ENCODE measurements around the gene CABLES2. TPM values are rescaled to one million over a fixed set of nuclear protein-coding genes. Genes with fewer than 3 reads are reported as not detected.

CABLES2 gene
- total and polyA plus RNA-seq, 4 donors, result 0.92 to 3.2 (median 2.0) TPM

- Histone ChIP-seq H3K9ac (ENCODE audit: low read depth in 1 of 2, low read length in 2 of 2) (no peak overlapping the region), H3K27me3 (ENCODE audit: control insufficient read depth in 4 of 4, insufficient read depth in 4 of 4, low read length in 3 of 4) (no peaks in the 10 kb centered on the region), H3K36me3 (ENCODE audit: control insufficient read depth in 4 of 4, insufficient read depth in 3 of 4, low read depth in 1 of 4, low read length in 3 of 4) (no peaks in the 10 kb centered on the region), H3K27ac (ENCODE audit: low read depth in 1 of 2, low read length in 2 of 2) (no peak overlapping the region), H3K4me1 (ENCODE audit: control insufficient read depth in 4 of 4, insufficient read depth in 4 of 4, low read length in 3 of 4) (no peaks in the 10 kb centered on the region), H3K9me3 (ENCODE audit: control insufficient read depth in 4 of 4, low read length in 3 of 4) (no peaks in the 10 kb centered on the region), H3K4me3 (ENCODE audit: low read depth in 1 of 3, low read length in 3 of 3) (no peak overlapping the region)
- WGBS, result 83% methylated on average over 20 of the region's 20 CpGs
- TF ChIP-seq YY1 (IDR thresholded peaks at IDR 0.05) (no peak), FOXA1 (IDR thresholded peaks at IDR 0.05) (no peak), TAF1 (conservative IDR thresholded peaks at IDR 0.05) (no peak), SP1 (IDR thresholded peaks at IDR 0.05) (no peak), HNF4G (IDR thresholded peaks at IDR 0.05) (no peak), JUND (IDR thresholded peaks at IDR 0.05) (no peak)
- TF ChIP-seq, protein P1, sequence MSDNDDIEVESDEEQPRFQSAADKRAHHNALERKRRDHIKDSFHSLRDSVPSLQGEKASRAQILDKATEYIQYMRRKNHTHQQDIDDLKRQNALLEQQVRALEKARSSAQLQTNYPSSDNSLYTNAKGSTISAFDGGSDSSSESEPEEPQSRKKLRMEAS (IDR thresholded peaks at IDR 0.05), result no peak
- DNase-seq (ENCODE audit: low spot score), result no peak
These were observed 15.7 kb upstream of the CABLES2 start for GRCh38 chr20:62422636-62423325.

GRCh38 chr20:62421716-62421990 lies 14.6 kb upstream of the CABLES2 start:
- H3K36me3 ChIP-seq (ENCODE audit: control insufficient read depth in 4 of 4, insufficient read depth in 3 of 4, low read depth in 1 of 4, low read length in 3 of 4), result no peaks in the 10 kb centered on the region
- 93% methylated on average over 6 of the region's 6 CpGs for WGBS
- no peaks in the 10 kb centered on the region for H3K27me3 ChIP-seq (ENCODE audit: control insufficient read depth in 4 of 4, insufficient read depth in 4 of 4, low read length in 3 of 4)

More at GRCh38 chr20:62421716-62421990, 14.6 kb upstream of the CABLES2 start:
- Histone ChIP-seq H3K9ac (ENCODE audit: low read depth in 1 of 2, low read length in 2 of 2) (no peak overlapping the region), H3K9me3 (ENCODE audit: control insufficient read depth in 4 of 4, low read length in 3 of 4) (no peaks in the 10 kb centered on the region), H3K4me3 (ENCODE audit: low read depth in 1 of 3, low read length in 3 of 3) (no peak overlapping the region), H3K27ac (ENCODE audit: low read depth in 1 of 2, low read length in 2 of 2) (no peak overlapping the region), H3K4me1 (ENCODE audit: control insufficient read depth in 4 of 4, insufficient read depth in 4 of 4, low read length in 3 of 4) (no peaks in the 10 kb centered on the region)
- DNase-seq (ENCODE audit: low spot score), result no peak
- TF ChIP-seq GABPA (IDR thresholded peaks at IDR 0.05 in 1 of 2, conservative IDR thresholded peaks at IDR 0.05 in 1 of 2) (no peak), ZBTB33 (IDR thresholded peaks at IDR 0.05) (no peak), EGR1 (IDR thresholded peaks at IDR 0.05; ENCODE audit: low read depth in 2 of 2) (no peak), FOXA2 (IDR thresholded peaks at IDR 0.05) (no peak), HNF4G (IDR thresholded peaks at IDR 0.05) (no peak), RAD21 (IDR thresholded peaks at IDR 0.05) (no peak), YY1 (IDR thresholded peaks at IDR 0.05) (no peak), RXRA (IDR thresholded peaks at IDR 0.05) (no peak)
- TF ChIP-seq, protein P2, sequence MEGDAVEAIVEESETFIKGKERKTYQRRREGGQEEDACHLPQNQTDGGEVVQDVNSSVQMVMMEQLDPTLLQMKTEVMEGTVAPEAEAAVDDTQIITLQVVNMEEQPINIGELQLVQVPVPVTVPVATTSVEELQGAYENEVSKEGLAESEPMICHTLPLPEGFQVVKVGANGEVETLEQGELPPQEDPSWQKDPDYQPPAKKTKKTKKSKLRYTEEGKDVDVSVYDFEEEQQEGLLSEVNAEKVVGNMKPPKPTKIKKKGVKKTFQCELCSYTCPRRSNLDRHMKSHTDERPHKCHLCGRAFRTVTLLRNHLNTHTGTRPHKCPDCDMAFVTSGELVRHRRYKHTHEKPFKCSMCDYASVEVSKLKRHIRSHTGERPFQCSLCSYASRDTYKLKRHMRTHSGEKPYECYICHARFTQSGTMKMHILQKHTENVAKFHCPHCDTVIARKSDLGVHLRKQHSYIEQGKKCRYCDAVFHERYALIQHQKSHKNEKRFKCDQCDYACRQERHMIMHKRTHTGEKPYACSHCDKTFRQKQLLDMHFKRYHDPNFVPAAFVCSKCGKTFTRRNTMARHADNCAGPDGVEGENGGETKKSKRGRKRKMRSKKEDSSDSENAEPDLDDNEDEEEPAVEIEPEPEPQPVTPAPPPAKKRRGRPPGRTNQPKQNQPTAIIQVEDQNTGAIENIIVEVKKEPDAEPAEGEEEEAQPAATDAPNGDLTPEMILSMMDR (IDR thresholded peaks at IDR 0.05; ENCODE audit: low read depth, low read length, missing input control), result no peak
- TF ChIP-seq, protein P3, sequence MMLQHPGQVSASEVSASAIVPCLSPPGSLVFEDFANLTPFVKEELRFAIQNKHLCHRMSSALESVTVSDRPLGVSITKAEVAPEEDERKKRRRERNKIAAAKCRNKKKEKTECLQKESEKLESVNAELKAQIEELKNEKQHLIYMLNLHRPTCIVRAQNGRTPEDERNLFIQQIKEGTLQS (IDR thresholded peaks at IDR 0.05), result no peak
- TF ChIP-seq, protein P1 (IDR thresholded peaks at IDR 0.05), result no peak

Measured in liver (tissue), 9 donors.